CD4-positive, alpha-beta T cell treated with Interleukin-17A for 1 hour (primary cell): ENCODE measurements around the gene SLC35E1.

ENCODE experiments used
- DNase-seq: peaks from one replicate; pipeline ENCODE4 v3.0.0-alpha.2; 2020

The SLC35E1 gene

GRCh38 chr19:16596399-16596798 lies 24.2 kb upstream of the SLC35E1 start:
- no peak for DNase-seq

- DNase-seq: peak; percentile 22
Observed at GRCh38 chr19:16595097-16595496, 22.9 kb upstream of the SLC35E1 start.

GRCh38 chr19:16594681-16595091 lies 22.5 kb upstream of the SLC35E1 start:
- DNase-seq: peak; percentile 70

GRCh38 chr19:16594131-16594586 lies 21.9 kb upstream of the SLC35E1 start:
- DNase-seq: peak; percentile 73

GRCh38 chr19:16593181-16593580 lies 21.0 kb upstream of the SLC35E1 start:
- no peak for DNase-seq

- no peak for DNase-seq
Observed at GRCh38 chr19:16591803-16592556, 19.8 kb upstream of the SLC35E1 start.

- no peak for DNase-seq
Observed at GRCh38 chr19:16590876-16591802, 18.9 kb upstream of the SLC35E1 start.

GRCh38 chr19:16589917-16590316 lies 17.7 kb upstream of the SLC35E1 start:
- no peak for DNase-seq

- DNase-seq: no peak
Observed at GRCh38 chr19:16588824-16589577, 16.8 kb upstream of the SLC35E1 start.

GRCh38 chr19:16587833-16588823 lies 15.9 kb upstream of the SLC35E1 start:
- DNase-seq: peak; percentile 76

GRCh38 chr19:16586991-16587832 lies 15.0 kb upstream of the SLC35E1 start:
- DNase-seq: peak; percentile 57

- DNase-seq: no peak
Observed at GRCh38 chr19:16586477-16586871, 14.3 kb upstream of the SLC35E1 start.

- peak; percentile 57 for DNase-seq
Observed at GRCh38 chr19:16585808-16586476, 13.7 kb upstream of the SLC35E1 start.

GRCh38 chr19:16585094-16585801 lies 13.0 kb upstream of the SLC35E1 start:
- no peak for DNase-seq

GRCh38 chr19:16584248-16585093 lies 12.3 kb upstream of the SLC35E1 start:
- peak; percentile 96 for DNase-seq

GRCh38 chr19:16582486-16583261 lies 10.5 kb upstream of the SLC35E1 start:
- DNase-seq: no peak

- no peak for DNase-seq
Observed at GRCh38 chr19:16581971-16582343, 9.7 kb upstream of the SLC35E1 start.
